Hepatocyte (in vitro differentiated cells): ENCODE measurements around the gene RPL35A.

Experiments
- CTCF ChIP-seq: fragments of 200-600 bp; sonication (generic); IDR thresholded peaks from 2 replicates; pipeline ENCODE4 v1.5.1; 2016; ENCODE audit warnings: antibody characterized with exemption, mild to moderate bottlenecking; ENCODE audit not compliant: poor library complexity
- EZH2 ChIP-seq: fragments of 200-600 bp; sonication (generic); IDR thresholded peaks from 2 replicates; pipeline ENCODE4 v1.6.1; 2016; ENCODE audit warnings: antibody characterized with exemption, mild to moderate bottlenecking, borderline replicate concordance

GRCh38 chr3:197936819-197937384 is 13.1 kb upstream of the RPL35A start:
- no peak for TF ChIP-seq CTCF
- no peak for TF ChIP-seq EZH2
